HepG2 (cell line): ENCODE measurements around the gene SLC25A11. TPM values are rescaled to one million over a fixed set of nuclear protein-coding genes. Genes with fewer than 3 reads are reported as not detected.
A peak's percentile ranks its signal among the peaks of the same experiment; 100 is the strongest.

Source experiments
- ATF5 ChIP-seq: sonication (generic); formaldehyde crosslinking; IDR thresholded peaks from 2 replicates; pipeline ENCODE4 v1.4.0; 2020; ENCODE audit warnings: mild to moderate bottlenecking, low read depth, missing genetic modification reagents
- EED ChIP-seq: sonication (generic); formaldehyde crosslinking; IDR thresholded peaks from 2 replicates; pipeline ENCODE4 v1.5.0; 2020; ENCODE audit warnings: mild to moderate bottlenecking, missing genetic modification reagents
- FOXK1 ChIP-seq: sonication (generic); formaldehyde crosslinking; IDR thresholded peaks from 2 replicates; pipeline ENCODE4 v1.4.0; 2020; ENCODE audit warnings: low read depth, missing genetic modification reagents, borderline replicate concordance
- FOXO4 ChIP-seq: sonication (generic); formaldehyde crosslinking; conservative IDR thresholded peaks from 2 replicates; pipeline ENCODE4 v1.8.1; 2023; ENCODE audit warnings: missing genetic modification reagents
- GATAD1 ChIP-seq: IDR thresholded peaks from 2 replicates; pipeline ENCODE4 v1.6.1; 2016; ENCODE audit warnings: missing genetic modification reagents, missing compliant biosample characterization
- HINFP ChIP-seq: sonication (generic); formaldehyde crosslinking; IDR thresholded peaks from 2 replicates; pipeline ENCODE4 v1.4.0; 2020; ENCODE audit warnings: low read depth, mild to moderate bottlenecking, missing genetic modification reagents
- MYNN ChIP-seq: sonication (generic); formaldehyde crosslinking; IDR thresholded peaks from 2 replicates; pipeline ENCODE4 v1.4.0; 2020; ENCODE audit warnings: mild to moderate bottlenecking, low read depth, missing genetic modification reagents
- NFE2L2 ChIP-seq: fragments of 150-350 bp; IDR thresholded peaks from 2 replicates; pipeline ENCODE4 v1.6.1; 2014; ENCODE audit warnings: low read length
- SIX1 ChIP-seq: sonication (generic); formaldehyde crosslinking; IDR thresholded peaks from 2 replicates; pipeline ENCODE4 v1.4.0; 2020; ENCODE audit warnings: missing genetic modification reagents, borderline replicate concordance
- TFAP4 ChIP-seq: sonication (generic); IDR thresholded peaks from 2 replicates; pipeline ENCODE4 v1.6.1; 2016; ENCODE audit warnings: low read depth, borderline replicate concordance
- ZBTB20 ChIP-seq: sonication (generic); formaldehyde crosslinking; IDR thresholded peaks from 2 replicates; pipeline ENCODE4 v1.8.1; 2023; ENCODE audit warnings: missing genetic modification reagents, low read depth, mild to moderate bottlenecking, borderline replicate concordance
- ZBTB40 ChIP-seq, 2 experiments: fragments of 450-650 bp in 1 of 2; sonication (generic) in 1 of 2; formaldehyde crosslinking in 1 of 2; IDR thresholded peaks; 2 replicates each; pipeline versions ENCODE4 v1.6.1 to v1.8.0; 2016 to 2022; ENCODE audit warnings: antibody characterized with exemption in 1 of 2, mild to moderate bottlenecking in 1 of 2, missing genetic modification reagents in 1 of 2
- ZMYM4 ChIP-seq: sonication (generic); formaldehyde crosslinking; IDR thresholded peaks from 2 replicates; pipeline ENCODE4 v1.8.1; 2023; ENCODE audit warnings: mild to moderate bottlenecking, missing genetic modification reagents
- ZNF775 ChIP-seq: sonication (generic); formaldehyde crosslinking; IDR thresholded peaks from 2 replicates; pipeline ENCODE4 v1.4.0; 2020; ENCODE audit warnings: missing genetic modification reagents, mild to moderate bottlenecking, moderate library complexity, borderline replicate concordance
- ZNF891 ChIP-seq: sonication (generic); formaldehyde crosslinking; IDR thresholded peaks from 2 replicates; pipeline ENCODE4 v1.5.0; 2020; ENCODE audit warnings: mild to moderate bottlenecking, missing genetic modification reagents
- polyA plus RNA-seq, 8 experiments: library from polyadenylated mRNA; depleted of rRNA in 3 of 8; stranded (reverse) in 7 of 8; unstranded in 1 of 8; fragments of >200 nt; fragmentation: Illumina TruSeq in 4 of 8; extraction: Trizol in 4 of 8; gene quantifications; 2 replicates each; pipeline versions ENCODE4 v1.2.1 to v1.2.3, GENCODE V29; 2011 to 2016; ENCODE audit warnings: low read depth in 4 of 8, missing spikeins in 1 of 8, mixed read lengths in 1 of 8; ENCODE audit not compliant: insufficient read depth in 1 of 8
- total RNA-seq, 5 experiments: library from RNA; depleted of rRNA; stranded (reverse); fragments of >200 nt; fragmentation: Illumina TruSeq; extraction: Trizol; gene quantifications; 2 replicates each; pipeline ENCODE4 v1.2.3, GENCODE V29; 2016; ENCODE audit warnings: low read depth in 1 of 5

SLC25A11 gene
- total and polyA plus RNA-seq, 2 of the 13 experiments (the other 11 are each of a cell fraction or from before 2014, with no cell fraction given): 35.4 to 47.2 TPM

GRCh38 chr17:4940555-4941318 lies 891 bp upstream of the SLC25A11 start (continued):
- no peak; the same call in 1 of the 2 replicates for TF ChIP-seq ZBTB40 (IDR thresholded peaks at IDR 0.05)
- no peak for TF ChIP-seq ZBTB40 (CRISPR knock-in tag; IDR thresholded peaks at IDR 0.05)
- TF ChIP-seq HINFP (CRISPR knock-in tag): no peak
- TF ChIP-seq TFAP4: no peak
- TF ChIP-seq FOXK1 (CRISPR knock-in tag): no peak
- TF ChIP-seq ZNF891 (CRISPR knock-in tag): no peak
- no peak for TF ChIP-seq SIX1
- no peak for TF ChIP-seq EED (CRISPR knock-in tag)
- no peak for TF ChIP-seq ZBTB20
- TF ChIP-seq FOXO4: no peak
- no peak for TF ChIP-seq ATF5 (CRISPR knock-in tag)
- TF ChIP-seq GATAD1 (CRISPR knock-in tag): peak; percentile 79; the same call in 1 of the 2 replicates
- TF ChIP-seq ZMYM4 (CRISPR knock-in tag): no peak
- no peak for TF ChIP-seq ZNF775 (CRISPR knock-in tag)
- no peak for TF ChIP-seq NFE2L2
- TF ChIP-seq MYNN: no peak
